Measurements from ENCODE around the gene GIMAP7. TPM values are rescaled to one million over a fixed set of nuclear protein-coding genes. Genes with fewer than 3 reads are reported as not detected.

Gene GIMAP7
- total RNA-seq (ENCODE audit: low replicate concordance) = not detected in 2 replicates
- long read RNA-seq = 0 reads

GRCh38 chr7:150514748-150515222, at the start of gene GIMAP7:
Gene GIMAP7, plus strand, starts transcription at chr7:150514872. Its CDS starts 5,103 bp downstream, at chr7:150519975.
- no peaks in the 10 kb centered on the region for H3K36me3 Mint-ChIP-seq
- H3K4me1 Mint-ChIP-seq (ENCODE audit: unreplicated experiment) = no peaks in the 10 kb centered on the region
- H3K9me3 Mint-ChIP-seq = no peaks in the 10 kb centered on the region
- TF ChIP-seq CTCF (conservative IDR thresholded peaks at IDR 0.05) = no peak
- no peak within 1 kb of the TSS for H3K27ac Mint-ChIP-seq
- H3K27me3 Mint-ChIP-seq = peaks cover 11% of the 10 kb centered on the region
- no peak within 1 kb of the TSS for H3K4me3 Mint-ChIP-seq
- no peak for DNase-seq (ENCODE audit: extremely low spot score, unreplicated experiment)

- Mint-ChIP-seq H3K27ac (no peak overlapping the region), H3K4me3 (no peak overlapping the region), H3K4me1 (ENCODE audit: unreplicated experiment) (no peaks in the 10 kb centered on the region), H3K27me3 (peaks cover 26% of the 10 kb centered on the region), H3K36me3 (no peaks in the 10 kb centered on the region), H3K9me3 (peaks cover 10% of the 10 kb centered on the region)
- TF ChIP-seq CTCF (conservative IDR thresholded peaks at IDR 0.05) = no peak
- DNase-seq (ENCODE audit: extremely low spot score, unreplicated experiment) = no peak
Observed at GRCh38 chr7:150464962-150465361, 49.7 kb upstream of the GIMAP7 start.

GRCh38 chr7:150465414-150465813, 49.3 kb upstream of the GIMAP7 start:
- Mint-ChIP-seq H3K9me3 (peaks cover 10% of the 10 kb centered on the region), H3K4me1 (ENCODE audit: unreplicated experiment) (no peaks in the 10 kb centered on the region), H3K27ac (no peak overlapping the region), H3K36me3 (no peaks in the 10 kb centered on the region), H3K27me3 (peaks cover 28% of the 10 kb centered on the region), H3K4me3 (no peak overlapping the region)
- no peak for DNase-seq (ENCODE audit: extremely low spot score, unreplicated experiment)
- TF ChIP-seq CTCF (conservative IDR thresholded peaks at IDR 0.05) = no peak

GRCh38 chr7:150466477-150466876, 48.2 kb upstream of the GIMAP7 start:
- H3K27me3 Mint-ChIP-seq = peaks cover 28% of the 10 kb centered on the region
- TF ChIP-seq CTCF (conservative IDR thresholded peaks at IDR 0.05) = no peak
- no peak overlapping the region for H3K27ac Mint-ChIP-seq
- H3K4me3 Mint-ChIP-seq = no peak overlapping the region
- H3K4me1 Mint-ChIP-seq (ENCODE audit: unreplicated experiment) = no peaks in the 10 kb centered on the region
- DNase-seq (ENCODE audit: extremely low spot score, unreplicated experiment) = no peak
- peaks cover 6% of the 10 kb centered on the region for H3K9me3 Mint-ChIP-seq
- no peaks in the 10 kb centered on the region for H3K36me3 Mint-ChIP-seq

- H3K4me1 Mint-ChIP-seq (ENCODE audit: unreplicated experiment) = no peaks in the 10 kb centered on the region
- no peaks in the 10 kb centered on the region for H3K36me3 Mint-ChIP-seq
- H3K27ac Mint-ChIP-seq = no peak overlapping the region
Observed at GRCh38 chr7:150468241-150468640, 46.4 kb upstream of the GIMAP7 start.

More at GRCh38 chr7:150468241-150468640, 46.4 kb upstream of the GIMAP7 start:
- H3K9me3 Mint-ChIP-seq = no peaks in the 10 kb centered on the region
- no peak for DNase-seq (ENCODE audit: extremely low spot score, unreplicated experiment)
- no peak for TF ChIP-seq CTCF (conservative IDR thresholded peaks at IDR 0.05)
- H3K27me3 Mint-ChIP-seq = peaks cover 31% of the 10 kb centered on the region
- no peak overlapping the region for H3K4me3 Mint-ChIP-seq
